GM12878 (cell line): Measurements from ENCODE around the gene CGAS. TPM values are rescaled to one million over a fixed set of nuclear protein-coding genes. Genes with fewer than 3 reads are reported as not detected.

Source experiments
- ATAC-seq: fragments of 200-7000 bp; cut with Tn5 transposase; 3 replicates; pipeline ENCODE4 v1.9.1; 2020; ENCODE audit warnings: mild to moderate bottlenecking, moderate library complexity
- BruUV-seq: library from RNA; stranded (reverse); fragments of 400-500 nt; replicated peaks from 2 replicates; lab custom pipeline; 2021; lab: Mats Ljungman, UMichigan
- CTCF ChIA-PET: fragments of 300-600 bp; sonication (Branson Sonifier 250); formaldehyde crosslinking; extraction: SDS; loops from one replicate; lab custom pipeline; 2021; ENCODE audit warnings: inconsistent platforms; lab: Yijun Ruan, JAX
- POLR2A ChIA-PET: fragments of 350-600 bp; formaldehyde crosslinking; extraction: SDS; loops from one replicate; lab custom pipeline; 2021; ENCODE audit warnings: inconsistent platforms; lab: Charles Lee
- RAD21 ChIA-PET: fragments of 300-600 bp; sonication (Branson Sonifier 250); formaldehyde crosslinking; loops from one replicate; lab custom pipeline; 2023; ENCODE audit warnings: antibody characterized with exemption; ENCODE audit not compliant: unreplicated experiment; lab: Charles Lee
- SMC1A ChIA-PET: fragments of 300-600 bp; sonication (Branson Sonifier 250); formaldehyde crosslinking; loops from one replicate; lab custom pipeline; 2023; ENCODE audit not compliant: unreplicated experiment, uncharacterized antibody; lab: Charles Lee
- DNase-seq: peaks from one replicate; pipeline ENCODE4 v3.0.0-alpha.2; 2011; ENCODE audit warnings: low read depth, low spot score
- FAIRE-seq: peaks from 3 replicates; lab custom pipeline; 2011; peaks lifted over from hg19 to GRCh38; lab: Jason Lieb, UNC
- H2AFZ ChIP-seq: 2 replicates; pipeline ENCODE4 v1.6.0; 2011; ENCODE audit warnings: low read depth, low read length, control low read depth; ENCODE audit not compliant: control insufficient read depth
- H3K27ac ChIP-seq: 2 replicates; pipeline ENCODE4 v1.5.1; 2011; ENCODE audit warnings: control low read depth; ENCODE audit not compliant: control insufficient read depth, insufficient read depth
- H3K27me3 ChIP-seq, 2 experiments: replicated peaks in 1 of 2; 2 replicates each; pipeline versions ENCODE4 v1.6.0 to v1.6.1; 2011; ENCODE audit warnings: low read length in 1 of 2; ENCODE audit not compliant: control insufficient read depth in 2 of 2, insufficient read depth in 2 of 2
- H3K36me3 ChIP-seq, 2 experiments: 2 replicates each; pipeline ENCODE4 v1.5.1; 2011; ENCODE audit warnings: low read length in 1 of 2; ENCODE audit not compliant: control insufficient read depth in 2 of 2, insufficient read depth in 2 of 2
- H3K4me1 ChIP-seq: 2 replicates; pipeline ENCODE4 v1.6.1; 2011; ENCODE audit warnings: mild to moderate bottlenecking, low read length, moderate library complexity, mixed read lengths; ENCODE audit not compliant: control insufficient read depth, insufficient read depth
- H3K4me2 ChIP-seq: 2 replicates; pipeline ENCODE4 v1.6.0; 2011; ENCODE audit warnings: control low read depth; ENCODE audit not compliant: control insufficient read depth, insufficient read depth
- H3K4me3 ChIP-seq: fragments of 200-600 bp; sonication (generic); 2 replicates; pipeline ENCODE4 v1.5.1; 2016
- H3K79me2 ChIP-seq: 2 replicates; pipeline ENCODE4 v1.6.0; 2011; ENCODE audit warnings: low read length; ENCODE audit not compliant: control insufficient read depth, insufficient read depth
- H3K9ac ChIP-seq: 2 replicates; pipeline ENCODE4 v1.8.0; 2011; ENCODE audit warnings: low read length, control low read depth, mixed read lengths; ENCODE audit not compliant: control insufficient read depth, insufficient read depth
- H3K9me3 ChIP-seq: replicated peaks from 3 replicates; pipeline ENCODE4 v1.5.1; 2011; ENCODE audit warnings: mild to moderate bottlenecking, low read length; ENCODE audit not compliant: control insufficient read depth, insufficient read depth
- H4K20me1 ChIP-seq: 2 replicates; pipeline ENCODE4 v1.6.0; 2011; ENCODE audit not compliant: control insufficient read depth, insufficient read depth
- BACH1 ChIP-seq: fragments of 450-650 bp; IDR thresholded peaks from 2 replicates; pipeline ENCODE4 v1.6.1; 2017; ENCODE audit warnings: mild to moderate bottlenecking, borderline replicate concordance
- BRCA1 ChIP-seq: IDR thresholded peaks from 2 replicates; pipeline ENCODE4 v1.6.1; 2011; ENCODE audit warnings: low read depth, low read length, improper control_type of control experiment
- CEBPZ ChIP-seq: fragments of 150-350 bp; IDR thresholded peaks from 2 replicates; pipeline ENCODE4 v1.6.1; 2016; ENCODE audit warnings: low read depth, low read length
- CHD2 ChIP-seq: IDR thresholded peaks from 2 replicates; pipeline ENCODE4 v1.6.1; 2011; ENCODE audit warnings: low read depth, low read length, improper control_type of control experiment, borderline replicate concordance
- EED ChIP-seq: sonication (generic); IDR thresholded peaks from 2 replicates; pipeline ENCODE4 v1.6.1; 2016; ENCODE audit warnings: antibody characterized with exemption, low read depth
- EGR1 ChIP-seq, 2 experiments: IDR thresholded peaks; 1 replicate in 1 of 2; 2 replicates in 1 of 2; pipeline ENCODE4 v1.6.1; 2011 to 2012; ENCODE audit warnings: low read depth in 2 of 2, low read length in 2 of 2, borderline replicate concordance in 1 of 2, mild to moderate bottlenecking in 1 of 2, moderate library complexity in 1 of 2
- FOS ChIP-seq: IDR thresholded peaks from 3 replicates; pipeline ENCODE4 v1.6.1; 2011; ENCODE audit warnings: borderline replicate concordance; ENCODE audit not compliant: insufficient read length; ENCODE audit errors: extremely low read depth
- HCFC1 ChIP-seq: fragments of 150-350 bp; IDR thresholded peaks from 2 replicates; pipeline ENCODE4 v1.6.1; 2014; ENCODE audit warnings: low read length
- IKZF1 ChIP-seq: fragments of 450-650 bp; conservative IDR thresholded peaks from 2 replicates; pipeline ENCODE4 v1.6.1; 2017; ENCODE audit warnings: antibody characterized with exemption, mild to moderate bottlenecking
- IRF5 ChIP-seq: fragments of 450-650 bp; IDR thresholded peaks from 2 replicates; pipeline ENCODE4 v1.6.1; 2017; ENCODE audit warnings: borderline replicate concordance
- JUNB ChIP-seq: IDR thresholded peaks from 2 replicates; pipeline ENCODE4 v1.6.1; 2016; ENCODE audit warnings: antibody characterized with exemption, mild to moderate bottlenecking
- MLLT1 ChIP-seq: fragments of 450-650 bp; IDR thresholded peaks from 2 replicates; pipeline ENCODE4 v1.6.1; 2016; ENCODE audit warnings: mild to moderate bottlenecking
- MYB ChIP-seq: fragments of 150-350 bp; IDR thresholded peaks from 2 replicates; pipeline ENCODE4 v1.6.1; 2014; ENCODE audit warnings: mild to moderate bottlenecking, low read depth, low read length, borderline replicate concordance
- TAF1 ChIP-seq: IDR thresholded peaks from 2 replicates; pipeline ENCODE4 v1.6.1; 2011; ENCODE audit warnings: mild to moderate bottlenecking, low read depth, low read length, borderline replicate concordance
- ZNF207 ChIP-seq: fragments of 450-650 bp; IDR thresholded peaks from 2 replicates; pipeline ENCODE4 v1.6.1; 2014; ENCODE audit warnings: antibody characterized with exemption, mild to moderate bottlenecking, borderline replicate concordance
- WGBS: methylation state at CpG from one replicate; pipeline ENCODE4 v1.1.6; 2016; ENCODE audit warnings: low lambda C conversion rate; ENCODE audit not compliant: insufficient replicate concordance, insufficient coverage; ENCODE audit errors: missing lambda C conversion rate; 5-methylcytosine and 5-hydroxymethylcytosine counted together
- in situ Hi-C: fragments of 300-500 bp; cut with MboI; formaldehyde crosslinking; loops from 9 replicates; pipeline ENCODE4 v1.14.3; 2018; ENCODE audit warnings: mixed read lengths
- intact Hi-C: fragments of 100-400 bp; cut with micrococcal nuclease; formaldehyde crosslinking; loops from one replicate; pipeline ENCODE4 v1.14.2; 2022; ENCODE audit not compliant: unreplicated experiment
- polyA plus RNA-seq, 11 experiments: library from polyadenylated mRNA; depleted of rRNA in 4 of 11; unstranded in 6 of 11; stranded (reverse) in 5 of 11; fragments of >200 nt; fragmentation: Nextera tagmentation in 4 of 11; fragmentation: Illumina TruSeq in 1 of 11; extraction: Ambion mirVana in 4 of 11; extraction: Trizol in 1 of 11; gene quantifications; 1 replicate in 1 of 11; 2 replicates in 10 of 11; pipeline versions ENCODE4 v1.2.1 to v1.2.3, GENCODE V29; 2011 to 2016; ENCODE audit warnings: inconsistent platforms in 2 of 11, missing spikeins in 2 of 11, low read depth in 1 of 11
- total RNA-seq, 4 experiments: library from RNA; depleted of rRNA in 3 of 4; stranded (reverse); fragments of >200 nt in 3 of 4; fragmentation: Illumina TruSeq in 1 of 4; extraction: Trizol in 1 of 4; gene quantifications; 2 replicates each; pipeline versions ENCODE4 v1.2.1 to v1.2.3, GENCODE V29; 2013 to 2021

CGAS gene
- total and polyA plus RNA-seq, 10 of the 15 experiments (the other 5 are each of a cell fraction or from before 2014, with no cell fraction given), result 4.7 to 30.2 (median 22.1) TPM

GRCh38 chr6:73460056-73460455 lies 8.0 kb upstream of the CGAS start:
- Histone ChIP-seq H3K79me2 (peaks cover 22% of the 10 kb centered on the region), H3K4me1 (peaks cover 10% of the 10 kb centered on the region), H3K4me3 (no peak overlapping the region), H3K9ac (no peak overlapping the region), H2AFZ (no peak overlapping the region), H3K27ac (no peak overlapping the region; the same call in 1 of the 2 replicates), H3K27me3 (no peaks in the 10 kb centered on the region), H3K4me2 (no peak overlapping the region), H3K9me3 (no peaks in the 10 kb centered on the region), H4K20me1 (no peaks in the 10 kb centered on the region), H3K36me3 (no peaks in the 10 kb centered on the region; a peak in 1 of 4 replicates)
- 60% methylated on average over 5 of the region's 5 CpGs for WGBS
- RAD21 ChIA-PET, result no interaction called here
- ATAC-seq (no peak), FAIRE-seq (no peak), DNase-seq (no peak)
- in situ Hi-C loops (no loop called here), intact Hi-C loops (no loop called here)
- CTCF ChIA-PET, result interaction anchor here (0.6 to 1.1 kb wide), 3 partner anchors 57 to 579 kb away, joined by 3 to 5 read pairs (median 4); no protein-coding TSS in a partner anchor
- POLR2A ChIA-PET, result interaction anchor here (0.5 to 3.6 kb wide), 2 partner anchors 10 to 54 kb away, joined by 3 to 17 read pairs; no protein-coding TSS in a partner anchor
- SMC1A ChIA-PET, result interaction anchor here (1.0 to 3.9 kb wide), 2 partner anchors 9 to 54 kb away, joined by 5 to 21 read pairs; no protein-coding TSS in a partner anchor
- BruUV-seq, result no TSS peak
- TF ChIP-seq MYB (no peak), FOS (no peak), BRCA1 (no peak), JUNB (0 out of 2 replicates have a peak, but pooled peaks have one; percentile 4), MLLT1 (0 out of 2 replicates have a peak, but pooled peaks have one; percentile 13), TAF1 (no peak), EGR1 (IDR thresholded peaks at IDR 0.05; ENCODE audit: borderline replicate concordance in 1 of 2, low read depth in 2 of 2, low read length in 2 of 2) (no peak), CHD2 (no peak), HCFC1 (no peak), EED (no peak), ZNF207 (no peak), IKZF1 (no peak), IRF5 (no peak), CEBPZ (no peak), BACH1 (no peak)
